GM18502 (cell line): Measurements from ENCODE around the gene PARVG.
A peak's percentile ranks its signal among the peaks of the same experiment; 100 is the strongest.

Experiments
- ATAC-seq: cut with Tn5 transposase; IDR thresholded peaks from one replicate; pipeline ENCODE4 v1.9.1; 2021; ENCODE audit warnings: mild to moderate bottlenecking; ENCODE audit not compliant: unreplicated experiment, poor library complexity

Gene PARVG

DNA sequence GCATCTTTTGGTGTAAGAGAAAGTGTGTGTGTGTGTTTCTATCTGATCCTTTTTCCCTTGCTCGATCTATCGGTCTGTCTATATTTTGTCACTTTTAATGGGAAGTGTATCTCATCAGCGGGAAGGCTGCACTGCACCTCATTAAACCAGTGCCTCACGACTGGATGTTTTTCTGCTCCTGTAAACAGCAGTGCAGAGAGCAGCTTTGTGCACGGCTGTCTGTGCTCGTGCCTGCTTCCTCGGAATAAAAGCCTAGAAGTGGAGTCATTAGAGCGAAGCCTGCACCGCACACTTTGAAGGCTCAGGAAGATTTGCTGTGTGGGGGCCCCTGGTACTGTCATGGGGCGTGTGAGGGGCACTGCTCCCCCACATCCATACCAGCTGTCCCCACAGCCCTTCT lies 27.0 kb upstream of the PARVG start:
- ATAC-seq = no peak

DNA sequence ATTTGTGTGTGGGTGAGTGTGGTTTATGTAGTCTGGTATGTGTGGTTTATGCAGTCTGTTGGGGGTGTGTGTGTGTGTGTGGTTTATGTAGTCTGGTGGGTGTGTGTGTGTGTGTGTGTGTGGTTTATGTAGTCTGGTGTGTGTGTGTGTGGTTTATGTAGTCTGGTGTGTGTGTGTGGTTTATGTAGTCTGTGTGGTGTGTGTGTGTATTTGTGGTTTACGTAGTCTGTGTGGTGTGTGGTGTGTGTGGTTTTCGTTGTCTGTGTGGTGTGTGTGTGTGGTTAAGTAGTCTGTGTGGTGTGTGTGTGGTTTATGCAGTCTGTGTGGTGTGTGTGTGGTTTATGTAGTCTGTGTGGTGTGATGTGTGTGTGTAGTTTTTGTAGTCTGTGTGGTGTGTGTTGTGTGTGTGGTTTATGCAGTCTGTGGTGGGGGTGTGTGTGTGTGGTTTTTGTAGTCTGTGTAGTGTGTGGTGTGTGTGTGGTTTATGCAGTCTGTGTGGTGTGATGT lies 26.2 kb upstream of the PARVG start:
- ATAC-seq = no peak

DNA sequence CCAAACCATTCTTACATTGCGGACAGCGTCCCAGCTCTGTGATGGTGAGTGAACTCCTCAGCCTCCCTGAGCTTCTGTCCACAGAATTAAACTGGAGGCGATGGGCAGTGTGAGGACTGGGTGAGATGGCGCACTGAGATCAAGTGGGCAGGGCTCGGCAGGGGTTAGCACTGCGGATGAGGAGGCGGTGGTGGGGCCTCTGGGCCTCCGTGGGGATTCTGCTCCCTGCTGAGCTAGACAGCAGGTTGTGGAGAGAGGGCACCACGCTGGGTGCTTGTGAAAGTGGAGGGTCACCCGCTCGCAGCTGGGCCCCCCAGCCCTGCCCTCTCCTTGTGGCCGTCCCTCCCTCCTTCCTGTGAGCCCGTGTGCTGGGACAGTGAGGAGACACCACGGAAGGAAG lies 25.6 kb upstream of the PARVG start:
- ATAC-seq = no peak

DNA sequence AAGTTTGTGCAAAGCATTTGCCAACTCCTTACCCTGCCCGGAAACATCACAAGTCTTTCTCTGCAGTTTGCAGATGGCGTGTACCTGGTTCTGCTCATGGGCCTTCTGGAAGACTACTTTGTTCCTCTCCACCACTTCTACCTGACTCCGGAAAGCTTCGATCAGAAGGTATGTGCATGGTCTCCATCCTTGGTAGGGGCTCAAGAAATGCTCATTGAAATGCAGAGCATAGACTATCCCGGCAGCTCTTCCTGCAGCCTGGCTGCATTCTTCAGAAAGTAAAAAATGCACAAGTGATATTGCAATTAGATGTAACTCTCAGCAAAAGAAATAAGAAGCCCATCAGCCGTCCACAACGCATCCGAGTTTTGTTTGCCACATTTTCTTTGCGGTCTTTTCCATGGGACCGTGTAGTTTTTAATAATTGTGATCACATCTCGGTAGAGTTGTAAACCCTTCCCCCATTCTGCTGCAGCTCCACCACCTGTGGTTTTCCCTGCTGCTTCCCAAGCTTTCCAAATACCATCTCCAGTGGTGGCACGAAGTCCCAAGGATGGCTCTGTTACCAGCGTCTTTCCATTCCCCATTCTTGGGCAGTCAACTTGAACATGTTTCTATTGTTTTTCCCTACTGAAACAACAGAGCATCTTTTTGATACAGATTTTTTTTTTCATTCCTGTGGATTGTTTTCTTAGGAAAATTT lies 22.7 kb upstream of the PARVG start:
- no peak for ATAC-seq

DNA sequence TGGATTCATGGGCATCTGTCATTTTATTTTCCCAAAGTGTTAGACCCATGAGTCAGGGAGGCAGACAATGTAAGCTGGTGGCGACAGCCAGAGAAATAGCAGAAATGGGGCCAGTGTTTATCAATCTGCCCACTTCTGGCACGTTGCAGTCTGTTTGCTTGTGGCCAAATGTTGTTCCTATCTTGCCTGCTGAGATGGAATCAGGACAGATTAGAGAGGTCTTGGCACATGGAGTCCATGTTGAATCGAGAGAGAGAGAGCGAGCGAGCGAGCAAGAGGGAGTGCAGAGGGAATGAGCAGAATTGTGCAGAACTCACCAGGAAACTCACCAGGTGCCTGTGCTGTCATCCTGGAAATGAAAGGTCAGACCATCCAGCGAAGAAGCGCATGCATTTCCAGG lies 21.9 kb upstream of the PARVG start:
- no peak for ATAC-seq

DNA sequence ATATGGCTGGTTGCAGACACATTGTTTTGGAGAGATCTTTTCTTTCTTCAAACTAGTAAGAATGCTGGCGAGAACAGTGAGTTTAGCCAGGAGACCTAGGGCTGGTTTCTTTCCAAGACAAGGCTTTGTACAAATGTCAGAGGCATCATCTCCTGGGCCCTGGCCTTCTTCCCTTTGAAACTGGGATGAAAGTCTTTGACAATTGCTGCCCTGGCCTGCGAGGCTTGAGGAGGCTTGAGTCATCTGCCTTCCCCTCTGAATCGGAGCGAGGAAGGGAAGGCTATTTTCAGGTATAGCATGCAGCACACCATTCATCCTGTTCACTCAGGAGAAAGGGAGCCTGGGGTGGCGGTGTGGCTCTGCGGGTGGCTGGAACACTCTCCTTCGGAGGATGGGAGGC lies 21.5 kb upstream of the PARVG start:
- no peak for ATAC-seq

DNA sequence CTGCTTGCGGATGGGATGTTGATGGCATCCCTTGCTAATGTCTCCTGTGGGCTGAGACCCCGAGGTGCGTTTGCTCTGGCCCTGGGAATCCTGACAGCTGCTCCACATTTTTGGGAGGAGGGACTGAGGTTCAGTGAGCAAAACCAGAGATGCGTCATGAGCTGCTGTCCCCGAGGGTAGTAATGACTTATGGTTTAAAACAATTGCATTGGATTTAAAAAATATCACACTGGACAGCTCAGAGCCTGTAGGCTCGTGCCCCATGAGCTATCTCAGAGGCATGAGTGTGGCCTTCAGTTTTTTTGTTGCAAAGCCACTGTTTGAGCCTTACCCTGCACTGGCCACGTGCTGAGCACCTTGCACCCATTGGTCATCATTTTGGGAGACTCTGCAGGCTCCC lies 20.9 kb upstream of the PARVG start:
- ATAC-seq = no peak

DNA sequence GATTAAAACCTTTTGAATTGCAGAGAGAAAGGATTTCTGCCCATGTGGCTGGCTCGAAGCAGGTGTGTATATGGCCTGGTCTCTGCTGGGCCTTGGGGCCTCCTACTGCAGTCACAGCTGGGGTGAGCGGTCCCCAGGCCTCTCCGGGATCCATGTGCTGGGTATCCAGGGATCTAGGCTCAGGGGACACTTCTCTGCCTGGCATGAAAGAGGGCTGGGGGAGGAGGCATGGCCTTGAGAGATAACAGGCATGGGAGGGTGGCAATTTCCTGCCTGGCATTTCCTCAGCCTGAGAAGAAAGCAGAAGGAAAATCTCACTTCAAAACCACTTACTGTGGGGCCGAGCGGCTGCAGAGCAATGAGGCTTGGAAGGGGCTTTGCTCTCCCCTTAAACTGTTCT lies 20.3 kb upstream of the PARVG start:
- ATAC-seq = no peak

DNA sequence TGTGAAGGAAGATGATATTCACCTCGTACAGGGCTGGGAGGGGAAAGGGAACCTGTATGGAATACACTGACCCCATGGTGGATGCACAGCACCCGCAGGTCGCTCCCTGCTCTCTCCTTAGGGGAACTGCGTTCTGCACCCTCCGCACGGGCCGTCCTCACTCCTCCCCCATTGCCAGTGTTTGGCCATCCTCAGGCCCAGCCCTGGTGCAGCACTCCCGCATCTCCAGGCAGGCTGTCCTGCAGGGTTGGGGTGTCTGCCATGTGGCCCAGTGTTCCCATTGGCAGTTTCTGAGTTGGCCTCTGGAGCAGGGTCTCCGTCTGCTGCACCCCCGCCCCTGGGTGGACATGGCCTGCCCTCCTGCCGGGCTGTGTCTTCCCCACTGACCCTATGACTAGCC lies 19.1 kb upstream of the PARVG start:
- ATAC-seq = no peak

DNA sequence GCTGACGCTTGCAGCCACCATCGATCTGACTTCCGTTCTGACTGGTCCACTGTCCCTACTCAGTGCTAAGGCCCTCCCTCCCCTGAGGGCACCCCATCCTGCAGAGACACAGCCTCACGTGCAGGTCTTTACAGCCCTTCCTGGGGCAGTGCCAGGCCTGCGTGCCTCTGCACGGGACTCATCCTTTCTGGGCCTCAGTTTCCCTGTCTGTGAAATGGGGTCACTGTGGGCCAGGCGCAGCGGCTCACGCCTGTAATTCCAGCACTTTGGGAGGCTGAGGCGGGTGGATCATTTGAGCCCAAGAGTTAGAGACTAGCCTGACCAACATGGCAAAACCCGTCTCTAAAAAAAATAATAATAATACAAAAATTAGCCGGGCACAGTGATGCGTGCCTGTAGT lies 17.8 kb upstream of the PARVG start:
- no peak for ATAC-seq

DNA sequence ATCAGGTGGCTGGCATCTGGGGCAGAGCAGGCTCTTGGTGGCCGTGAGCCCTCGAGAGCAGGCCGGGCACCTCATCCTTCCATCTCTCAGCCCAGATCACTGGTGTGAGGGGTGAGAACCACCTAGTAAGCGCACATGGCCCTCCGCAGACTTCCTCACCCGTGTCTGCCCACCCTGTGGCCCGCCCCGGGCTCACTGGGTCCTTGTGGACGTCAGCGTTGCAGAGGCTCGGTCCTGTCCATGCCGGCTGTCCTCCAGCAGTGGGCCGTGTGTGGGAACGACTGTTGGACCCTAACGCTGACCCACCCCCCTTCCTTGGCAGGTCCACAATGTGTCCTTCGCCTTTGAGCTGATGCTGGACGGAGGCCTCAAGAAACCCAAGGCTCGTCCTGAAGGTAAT lies 17.2 kb upstream of the PARVG start:
- no peak for ATAC-seq

DNA sequence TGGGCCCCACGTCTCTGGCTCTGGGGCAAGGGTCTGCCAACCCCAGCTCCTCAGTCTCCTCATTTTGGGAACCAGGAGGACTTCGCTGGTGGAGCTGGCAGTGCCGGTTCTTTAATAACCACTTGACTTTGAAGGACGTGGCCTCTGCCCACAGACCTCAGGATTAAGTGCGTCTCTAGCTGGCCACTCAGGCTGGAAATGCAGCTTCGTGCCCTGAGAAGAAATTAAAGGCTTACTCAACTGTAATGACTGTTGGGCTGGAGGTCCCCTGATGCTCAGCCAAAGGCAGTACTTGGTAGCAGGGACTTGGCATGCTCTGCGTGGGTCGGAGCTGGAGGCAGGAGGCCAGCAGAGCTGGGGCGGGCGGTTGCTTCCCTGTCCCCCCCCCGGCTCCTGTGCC lies 16.7 kb upstream of the PARVG start:
- ATAC-seq = no peak

DNA sequence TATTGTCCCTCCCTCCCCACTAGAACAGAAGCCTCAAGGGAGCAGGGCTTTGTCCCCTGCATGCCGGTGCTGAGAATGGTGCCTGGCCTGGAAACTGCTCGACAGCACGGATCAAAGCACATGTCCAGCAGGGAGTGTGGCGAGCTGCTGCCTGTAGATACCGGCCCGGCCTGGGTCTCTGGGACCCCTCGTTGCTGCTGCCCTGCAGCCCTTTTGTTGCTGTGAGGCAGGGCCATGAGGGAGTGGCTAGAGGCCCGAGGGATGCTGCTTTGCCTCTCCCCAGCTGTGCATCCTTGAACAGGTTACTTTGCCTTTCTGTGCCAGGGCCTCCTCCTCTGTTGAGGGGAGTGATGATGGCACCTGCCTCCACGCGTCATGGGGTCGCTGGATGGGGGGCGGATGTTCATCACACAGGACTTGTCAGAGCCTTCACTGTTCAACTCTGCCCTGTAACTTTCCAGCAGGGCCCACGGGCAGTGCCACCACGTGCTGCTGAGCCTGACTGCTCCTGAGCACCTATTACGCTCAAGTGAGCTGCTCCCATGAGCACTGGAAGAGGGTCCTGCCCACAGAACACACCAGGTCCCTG lies 15.3 kb upstream of the PARVG start:
- no peak for ATAC-seq

DNA sequence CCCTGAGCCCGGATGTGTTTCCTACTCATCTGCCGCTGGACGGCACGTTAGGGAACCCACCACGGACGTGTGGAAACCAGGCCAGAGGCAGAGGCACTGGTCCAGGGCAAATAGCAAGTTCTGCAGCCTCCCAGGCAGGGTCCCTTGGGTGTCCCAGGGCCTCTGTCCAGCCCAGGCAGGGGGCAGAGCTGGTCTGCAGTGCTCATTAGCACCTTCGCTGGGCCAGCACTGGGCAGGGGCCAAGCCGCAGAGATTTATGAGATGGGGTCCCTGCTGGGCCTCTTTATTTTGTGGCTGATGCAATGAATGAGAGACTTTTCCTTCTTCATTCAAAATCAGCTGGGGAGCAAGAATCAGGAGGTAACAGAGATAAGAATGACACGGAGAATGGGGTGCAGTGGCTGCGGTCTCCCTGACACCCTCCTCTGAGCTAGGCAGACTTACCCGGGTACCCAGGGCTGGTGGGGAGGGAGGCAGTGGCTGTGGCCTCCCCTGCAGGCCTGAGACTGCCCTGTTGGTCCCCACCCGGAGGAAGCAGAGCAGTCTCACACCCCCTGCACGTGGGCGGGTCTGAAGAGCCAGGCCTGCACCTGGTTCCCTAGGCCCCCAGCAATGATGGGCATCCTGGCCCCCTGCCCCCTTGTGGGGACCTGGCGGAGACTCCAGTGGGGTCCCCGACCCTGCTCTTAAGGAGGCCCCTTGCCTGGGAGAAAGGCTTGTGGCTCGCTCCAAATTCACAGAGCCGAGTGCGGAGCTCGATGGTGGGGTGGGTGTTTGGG lies 14.0 kb upstream of the PARVG start:
- ATAC-seq = no peak

DNA sequence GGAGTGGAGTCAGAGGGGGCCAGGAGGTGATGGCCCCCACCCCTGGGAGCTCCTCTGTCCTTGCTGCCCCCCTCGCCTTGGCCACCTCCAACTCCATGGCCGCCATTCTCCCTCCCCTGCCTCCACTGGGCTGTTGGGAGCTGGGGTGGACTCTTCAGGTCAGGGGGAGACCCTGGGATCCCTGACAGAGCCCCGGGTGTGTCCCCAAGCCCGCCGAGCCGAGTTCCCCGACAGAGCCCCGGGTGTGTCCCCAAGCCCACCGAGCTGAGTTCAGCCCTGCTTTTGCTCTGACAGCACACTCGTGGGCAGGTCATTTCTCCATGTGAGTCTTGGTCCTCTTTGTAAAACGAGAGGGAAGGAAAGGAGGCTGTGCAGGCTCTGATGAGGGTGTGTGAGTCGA lies 13.2 kb upstream of the PARVG start:
- no peak for ATAC-seq

DNA sequence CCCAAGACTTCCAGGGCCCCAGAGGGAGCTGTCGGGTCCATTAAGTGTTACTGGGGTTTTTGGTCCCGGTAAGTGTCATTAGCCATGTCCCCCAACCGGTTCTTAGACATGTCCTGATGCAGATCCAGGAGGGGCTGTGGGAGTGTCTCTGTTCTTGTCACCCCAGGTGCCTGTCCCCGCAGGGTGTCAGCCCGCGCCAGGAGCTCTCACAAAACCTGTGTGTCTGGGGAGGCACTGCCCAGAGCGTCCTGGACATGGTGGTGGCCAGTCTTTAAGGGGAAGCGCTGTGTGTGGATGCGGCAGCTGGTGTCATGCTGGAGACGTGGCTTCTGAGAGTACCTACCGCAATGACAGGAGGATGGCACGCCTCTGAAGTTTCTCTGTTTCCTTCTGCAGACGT lies 12.5 kb upstream of the PARVG start:
- no peak for ATAC-seq

DNA sequence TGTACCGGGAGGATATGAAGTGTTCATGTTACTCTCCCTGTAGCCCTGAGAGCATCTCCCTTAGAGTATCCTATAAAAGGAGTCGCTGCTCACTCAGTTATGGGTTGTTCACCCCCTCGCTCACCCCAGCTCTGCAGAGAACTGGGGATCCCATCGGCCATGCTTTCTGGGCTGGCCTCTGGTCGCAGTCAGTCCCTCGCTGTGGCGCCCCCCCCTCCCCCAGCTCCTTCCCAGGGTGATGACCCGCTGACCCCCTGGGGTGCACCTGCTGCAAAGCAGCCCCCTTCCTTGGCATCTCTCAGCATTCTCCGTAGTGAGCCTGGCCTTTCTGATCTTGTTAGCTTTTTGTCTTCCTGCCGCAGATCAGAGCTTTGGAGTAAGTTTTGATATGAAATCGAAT lies 10.3 kb upstream of the PARVG start:
- ATAC-seq = no peak

DNA sequence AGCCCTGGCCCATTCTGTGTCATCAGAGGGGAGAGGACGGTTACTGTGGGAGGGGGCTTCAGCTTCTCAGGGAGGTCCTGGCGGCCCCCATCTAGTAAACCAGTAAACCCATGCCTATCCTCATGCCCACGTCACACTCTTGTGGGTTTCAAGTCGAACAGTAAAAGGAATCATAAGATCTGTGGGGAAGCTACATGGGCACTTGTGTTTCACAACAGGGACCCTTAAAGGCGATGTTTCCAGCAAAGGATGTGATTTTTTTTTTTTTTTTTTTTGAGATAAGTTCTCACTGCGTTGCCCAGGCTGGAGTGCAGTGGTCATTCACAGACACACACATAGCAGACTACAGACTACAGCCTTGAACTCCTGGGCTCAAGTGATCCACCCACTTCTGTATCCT lies 9.2 kb upstream of the PARVG start:
- ATAC-seq = no peak

DNA sequence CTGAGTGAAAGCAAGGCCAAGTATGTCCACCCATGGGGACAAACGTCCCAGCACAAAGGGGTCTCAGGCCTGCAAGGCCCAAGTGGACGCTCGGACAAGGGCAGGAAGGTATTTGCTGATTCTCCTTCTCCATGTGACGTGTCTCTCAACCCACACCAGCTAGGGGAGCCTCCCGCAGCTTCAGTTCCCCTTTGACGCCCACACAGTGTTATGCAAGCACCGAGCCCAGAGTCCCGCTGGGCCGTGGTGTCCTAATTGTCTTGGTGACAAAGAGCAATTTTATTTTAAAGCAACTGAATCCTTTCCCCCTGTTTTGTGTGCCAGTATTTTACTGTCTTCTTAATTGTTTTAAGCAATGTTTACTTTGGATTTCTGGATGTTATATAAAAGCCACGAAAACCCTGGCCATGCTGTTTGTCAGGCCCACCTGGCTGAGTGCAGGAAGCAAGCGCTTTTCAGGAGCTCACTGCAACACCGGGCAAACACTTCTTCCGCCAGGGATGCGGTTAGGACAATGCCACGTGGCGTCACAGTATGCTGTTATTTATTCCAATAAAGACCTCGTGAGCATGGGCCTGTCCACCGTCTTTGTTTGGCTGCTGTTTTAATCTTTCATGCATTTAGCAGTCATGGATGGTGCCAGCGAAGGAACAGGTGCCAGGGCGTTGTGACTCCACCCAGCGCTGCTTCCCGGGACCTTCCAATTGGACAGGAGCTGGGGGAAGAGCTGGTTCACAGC lies 8.2 kb upstream of the PARVG start:
- ATAC-seq = peak; percentile 61

DNA sequence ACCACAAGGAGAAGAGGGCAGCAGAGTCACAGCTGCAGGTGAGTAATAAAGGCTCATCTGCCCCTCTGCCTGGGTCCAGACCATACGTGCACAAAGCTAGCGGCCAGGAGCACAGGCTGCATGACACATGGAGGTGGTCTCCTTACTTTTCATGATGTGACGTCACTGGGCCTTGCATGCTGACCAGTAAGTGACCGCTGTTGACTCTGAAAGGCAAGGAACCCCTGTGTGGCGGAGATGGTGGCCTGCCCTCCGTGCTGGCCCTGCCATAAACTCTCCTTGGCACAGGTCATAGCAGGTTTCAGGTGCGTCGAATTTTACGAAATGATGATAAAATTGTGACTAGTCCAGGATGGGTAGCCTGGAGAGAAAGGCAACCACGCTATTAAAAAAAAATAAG lies 7.6 kb upstream of the PARVG start:
- ATAC-seq = no peak

DNA sequence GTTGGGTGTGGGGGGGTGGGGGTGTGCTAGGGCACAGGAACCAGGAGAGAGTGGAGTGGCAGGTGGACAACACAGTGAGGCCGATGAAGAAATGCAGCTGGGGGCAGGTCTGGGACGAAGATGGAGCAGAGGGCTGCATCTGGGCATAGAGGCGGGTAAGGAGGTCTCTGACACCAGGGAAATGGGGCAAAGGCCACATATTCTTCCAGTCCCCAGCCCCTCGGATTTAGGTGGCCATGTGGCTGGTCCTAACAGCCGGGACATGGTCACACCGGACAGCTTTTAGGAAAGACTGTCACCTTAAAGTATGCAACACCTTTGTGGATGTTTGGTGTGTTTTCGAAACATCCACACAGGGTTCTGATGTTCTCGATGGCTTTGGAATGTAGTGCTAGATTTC lies 5.0 kb upstream of the PARVG start:
- ATAC-seq = no peak
